Neural progenitor cell (in vitro differentiated cells): Measurements from ENCODE around the gene B3GNT5.

Experiments used
- CTCF ChIP-seq: fragments of 200-600 bp; sonication (generic); IDR thresholded peaks from 2 replicates; pipeline ENCODE4 v1.5.1; 2017; ENCODE audit warnings: antibody characterized with exemption, mild to moderate bottlenecking
- EZH2 ChIP-seq: fragments of 200-600 bp; sonication (generic); IDR thresholded peaks from 2 replicates; pipeline ENCODE4 v1.6.1; 2017; ENCODE audit warnings: antibody characterized with exemption, mild to moderate bottlenecking, moderate library complexity
- EZH2phosphoT487 ChIP-seq: fragments of 200-600 bp; sonication (generic); IDR thresholded peaks from 2 replicates; pipeline ENCODE4 v1.6.1; 2017; ENCODE audit warnings: antibody characterized with exemption

- TF ChIP-seq EZH2phosphoT487 (no peak), CTCF (no peak), EZH2 (no peak)
Measured at GRCh38 chr3:183312433-183312832, 59.4 kb downstream of the B3GNT5 start.
